RWPE1 (cell line): ENCODE measurements around the gene DCAF17.

Experiments used
- CTCF ChIA-PET: fragments of 350-600 bp; sonication (Branson Sonifier 250); formaldehyde crosslinking; extraction: SDS; loops from one replicate; lab custom pipeline; 2021; lab: Yijun Ruan, JAX
- POLR2A ChIA-PET: fragments of 400-600 bp; formaldehyde crosslinking; extraction: SDS; loops from one replicate; lab custom pipeline; 2020; ENCODE audit warnings: antibody characterized with exemption; ENCODE audit not compliant: low non-redundant PET; lab: Yijun Ruan, JAX
- DNase-seq: peaks from one replicate; pipeline ENCODE4 v3.0.0; 2012; ENCODE audit warnings: low spot score
- H3K27ac ChIP-seq: fragments of 450-650 bp; 2 replicates; pipeline ENCODE4 v1.5.1; 2017
- CTCF ChIP-seq: fragments of 450-650 bp; conservative IDR thresholded peaks from 2 replicates; pipeline ENCODE4 v1.5.1; 2017; ENCODE audit warnings: low read depth, mild to moderate bottlenecking

DCAF17 gene

GRCh38 chr2:171401947-171402346, 32.1 kb upstream of the DCAF17 start:
- ChIA-PET POLR2A (interaction anchor here (0.5 kb wide), 1 partner anchor 383 kb away, joined by 3 read pairs; no protein-coding TSS in a partner anchor), CTCF (no interaction called here)
- DNase-seq = no peak
- H3K27ac ChIP-seq = no peak overlapping the region
- TF ChIP-seq CTCF = no peak

DNA sequence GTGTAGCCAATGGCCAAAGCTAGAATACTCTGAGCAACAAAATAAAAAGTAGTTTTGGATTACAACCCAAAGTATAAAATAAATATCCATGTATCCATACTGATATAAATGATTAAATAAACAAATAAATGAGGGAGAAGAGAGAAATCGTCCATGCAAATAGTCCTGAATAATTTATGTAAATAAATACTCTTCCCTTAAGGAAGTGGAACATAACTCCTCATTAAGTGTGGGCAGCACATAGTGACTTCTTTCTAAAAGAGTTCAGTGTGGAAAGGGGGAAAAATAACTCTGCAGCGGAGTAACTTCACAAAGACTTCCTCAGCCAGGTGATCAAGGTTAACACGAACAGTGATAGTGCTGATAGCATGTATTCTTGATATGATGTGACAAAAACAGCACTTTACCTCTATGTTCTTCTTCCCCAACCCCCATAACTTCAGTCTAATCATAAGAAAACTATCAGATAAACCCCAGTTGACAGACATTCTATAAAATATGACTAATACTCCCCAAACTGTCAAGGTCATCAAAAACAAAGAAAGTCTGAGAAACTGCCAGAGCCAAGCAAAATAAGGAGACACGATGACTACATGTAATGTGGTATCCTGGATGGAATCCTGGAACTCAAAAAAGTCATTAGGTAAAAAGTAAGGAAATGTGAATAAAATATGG, 31.0 kb upstream of the DCAF17 start:
- CTCF ChIA-PET = interaction anchor here (0.6 kb wide), 1 partner anchor 24 kb away, joined by 3 read pairs; no protein-coding TSS in a partner anchor
- no peak for DNase-seq
- POLR2A ChIA-PET = no interaction called here
- H3K27ac ChIP-seq = no peak overlapping the region
- TF ChIP-seq CTCF = no peak

GRCh38 chr2:171404261-171404660, 29.8 kb upstream of the DCAF17 start:
- DNase-seq = peak; percentile 75
- ChIA-PET CTCF (no interaction called here), POLR2A (no interaction called here)
- no peak overlapping the region for H3K27ac ChIP-seq
- TF ChIP-seq CTCF = no peak

GRCh38 chr2:171404719-171405118, 29.3 kb upstream of the DCAF17 start:
- ChIA-PET POLR2A (no interaction called here), CTCF (no interaction called here)
- DNase-seq = no peak
- no peak for TF ChIP-seq CTCF
- H3K27ac ChIP-seq = no peak overlapping the region

DNA sequence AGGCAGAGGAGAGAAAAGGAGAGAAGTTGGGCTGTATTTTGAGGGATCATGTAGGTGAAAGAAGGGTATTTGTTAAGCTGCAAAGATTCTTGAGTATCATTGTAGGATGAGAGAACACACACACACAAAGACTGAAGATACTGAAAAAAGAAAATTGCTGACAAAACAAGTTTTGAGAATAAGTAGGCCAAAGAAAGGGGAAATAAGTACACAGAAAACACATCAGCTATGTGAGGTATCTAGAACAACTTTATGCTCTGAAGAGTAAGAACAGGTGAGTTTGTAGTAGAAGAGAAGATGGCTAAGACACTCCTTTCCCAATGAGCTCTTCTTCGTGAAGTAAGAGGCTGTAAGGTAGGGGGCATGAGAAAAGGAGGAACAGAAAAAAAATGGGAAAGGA, 28.5 kb upstream of the DCAF17 start:
- ChIA-PET CTCF (no interaction called here), POLR2A (no interaction called here)
- no peak for TF ChIP-seq CTCF
- no peak overlapping the region for H3K27ac ChIP-seq
- no peak for DNase-seq

DNA sequence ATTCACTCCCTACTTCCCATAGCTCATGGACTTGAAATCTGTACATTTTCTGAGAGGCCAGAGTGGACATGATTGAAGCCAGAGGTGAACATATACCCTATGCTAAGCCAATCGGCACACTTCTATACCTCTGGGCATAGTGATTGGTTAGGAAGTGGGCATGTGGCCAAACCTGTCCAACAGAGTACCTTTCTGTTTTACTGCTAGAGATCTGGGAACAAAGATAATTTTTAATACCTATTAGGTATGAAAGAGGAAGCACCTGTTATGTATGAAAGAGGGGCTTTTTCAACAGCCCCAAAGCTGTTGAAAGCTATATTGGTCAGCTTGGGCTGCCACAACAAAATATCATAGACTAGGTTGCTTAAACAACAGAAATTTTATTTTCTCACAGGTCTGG, 28.0 kb upstream of the DCAF17 start:
- POLR2A ChIA-PET = no interaction called here
- CTCF ChIA-PET = interaction anchor here (0.5 kb wide), 1 partner anchor 422 kb away, joined by 3 read pairs; no protein-coding TSS in a partner anchor

More for the DNA sequence above, 28.0 kb upstream of the DCAF17 start:
- no peak for DNase-seq
- H3K27ac ChIP-seq = no peak overlapping the region
- TF ChIP-seq CTCF = no peak
